A673 (cell line): ENCODE measurements around the gene ADAMTSL1. TPM values are rescaled to one million over a fixed set of nuclear protein-coding genes. Genes with fewer than 3 reads are reported as not detected.

ENCODE experiments used
- BruUV-seq: library from RNA; stranded (reverse); fragments of 400-500 nt; replicated peaks from 2 replicates; lab custom pipeline; 2021; lab: Mats Ljungman, UMichigan
- CTCF ChIA-PET: fragments of 300-600 bp; sonication (Branson Sonifier 250); formaldehyde crosslinking; loops from one replicate; lab custom pipeline; 2022; ENCODE audit warnings: antibody characterized with exemption; lab: Charles Lee
- POLR2A ChIA-PET: fragments of 300-600 bp; sonication (Branson Sonifier 250); formaldehyde crosslinking; loops from one replicate; lab custom pipeline; 2022; ENCODE audit warnings: antibody characterized with exemption; ENCODE audit not compliant: low non-redundant PET; lab: Charles Lee
- DNase-seq: peaks from one replicate; pipeline ENCODE4 v3.0.0-alpha.2; 2015; ENCODE audit warnings: low spot score
- H3K27ac ChIP-seq: fragments of 200-600 bp; sonication (generic); 2 replicates; pipeline ENCODE4 v1.5.1; 2016; ENCODE audit warnings: mixed run types, low read depth, mild to moderate bottlenecking, mixed read lengths, antibody characterized with exemption, low read length; ENCODE audit not compliant: poor library complexity, severe bottlenecking
- H3K27me3 ChIP-seq: fragments of 200-600 bp; sonication (generic); replicated peaks from 2 replicates; pipeline ENCODE4 v1.6.1; 2017; ENCODE audit warnings: mixed run types, low read depth, mild to moderate bottlenecking, mixed read lengths, antibody characterized with exemption, low read length; ENCODE audit not compliant: insufficient read depth, poor library complexity
- H3K36me3 ChIP-seq: fragments of 200-600 bp; sonication (generic); 2 replicates; pipeline ENCODE4 v1.6.1; 2016; ENCODE audit warnings: mixed run types, mild to moderate bottlenecking, mixed read lengths, antibody characterized with exemption, low read length; ENCODE audit not compliant: insufficient read depth, poor library complexity, severe bottlenecking
- H3K4me1 ChIP-seq: fragments of 200-600 bp; sonication (generic); 2 replicates; pipeline ENCODE4 v1.6.1; 2017; ENCODE audit warnings: mixed run types, mild to moderate bottlenecking, mixed read lengths, antibody characterized with exemption, low read length; ENCODE audit not compliant: insufficient read depth, poor library complexity, severe bottlenecking
- H3K4me3 ChIP-seq: fragments of 200-600 bp; sonication (generic); 2 replicates; pipeline ENCODE4 v1.5.1; 2016; ENCODE audit warnings: low read depth, mixed run types, mild to moderate bottlenecking, mixed read lengths, low read length; ENCODE audit not compliant: poor library complexity, severe bottlenecking
- H3K9me3 ChIP-seq: fragments of 200-600 bp; sonication (generic); 2 replicates; pipeline ENCODE4 v1.6.1; 2016; ENCODE audit warnings: mixed run types, low read depth, mild to moderate bottlenecking, mixed read lengths, antibody characterized with exemption, low read length; ENCODE audit not compliant: poor library complexity, severe bottlenecking
- CTCF ChIP-seq: fragments of 300-800, 200-600 bp; sonication (generic); conservative IDR thresholded peaks from 2 replicates; pipeline ENCODE4 v1.5.1; 2017; ENCODE audit warnings: low read depth, mild to moderate bottlenecking, antibody characterized with exemption, low read length, moderate library complexity, mixed read lengths
- EZH2 ChIP-seq: fragments of 200-600 bp; sonication (generic); IDR thresholded peaks from 2 replicates; pipeline ENCODE4 v1.6.1; 2017; ENCODE audit warnings: borderline replicate concordance, low read depth, mild to moderate bottlenecking, mixed read lengths, antibody characterized with exemption, low read length; ENCODE audit not compliant: poor library complexity, severe bottlenecking
- intact Hi-C: fragments of 100-400 bp; cut with micrococcal nuclease; formaldehyde crosslinking; loops from one replicate; pipeline ENCODE4 v1.10.0; 2022; ENCODE audit not compliant: unreplicated experiment
- microRNA-seq: library from miRNA; unstranded; fragments of <30 nt; microRNA quantifications from one replicate; pipeline ENCODE4 v1.2.0, GENCODE V29; 2021
- total RNA-seq: library from RNA; stranded (reverse); gene quantifications from 2 replicates; pipeline ENCODE4 v1.2.3, GENCODE V29; 2021

ADAMTSL1 gene
- total RNA-seq, 1 experiment from 2014 or later, result not detected

- Histone ChIP-seq H3K36me3 (no peaks in the 10 kb centered on the region), H3K27ac (no peak overlapping the region), H3K27me3 (no peaks in the 10 kb centered on the region), H3K4me3 (no peak overlapping the region), H3K9me3 (no peaks in the 10 kb centered on the region), H3K4me1 (no peaks in the 10 kb centered on the region)
- TF ChIP-seq EZH2 (no peak), CTCF (no peak)
- intact Hi-C loops, result no loop called here
- ChIA-PET CTCF (interaction anchor here (0.7 kb wide), 1 partner anchor 93 kb away, joined by 7 read pairs; no protein-coding TSS in a partner anchor), POLR2A (no interaction called here)
- no peak for DNase-seq
- no TSS peak for BruUV-seq
Measured at GRCh38 chr9:18955626-18956025, 481.7 kb downstream of the ADAMTSL1 start.

Small RNAs within 50 kb of the gene (microRNA-seq; reads per million reads assigned to microRNA genes)
- not detected for gene MIR3152
